Sigmoid colon (tissue), 4 donors: Measurements from ENCODE around the gene ADGRA3.

Experiments
- CTCF ChIP-seq, 4 experiments: fragments of 450-650 bp in 3 of 4; fragments of 200-600 bp in 1 of 4; IDR thresholded peaks; one replicate each; pipeline ENCODE4 v1.5.1; 2016 to 2019; ENCODE audit warnings: antibody characterized with exemption in 4 of 4, mild to moderate bottlenecking in 3 of 4, moderate library complexity in 2 of 4
- POLR2A ChIP-seq, 2 donors: fragments of 450-650 bp; IDR thresholded peaks; one replicate each; pipeline ENCODE4 v1.6.1; 2016; ENCODE audit warnings: antibody characterized with exemption in 2 of 2, mild to moderate bottlenecking in 2 of 2, moderate library complexity in 2 of 2
- POLR2AphosphoS5 ChIP-seq, 4 donors: sonication (generic); formaldehyde crosslinking; IDR thresholded peaks; one replicate each; pipeline ENCODE4 v1.6.1; 2017; ENCODE audit warnings: antibody characterized with exemption in 4 of 4

GRCh38 chr4:22391551-22391950 lies 124.3 kb downstream of the ADGRA3 start:
- TF ChIP-seq POLR2AphosphoS5 (IDR thresholded peaks at IDR 0.05) (no peak), CTCF (IDR thresholded peaks at IDR 0.05) (no peak), POLR2A (IDR thresholded peaks at IDR 0.05) (no peak)
